ENCODE measurements around the gene PLCD1.

GRCh38 chr3:37980462-37981347, 48.7 kb downstream of the PLCD1 start:
- TF ChIP-seq, protein P1, sequence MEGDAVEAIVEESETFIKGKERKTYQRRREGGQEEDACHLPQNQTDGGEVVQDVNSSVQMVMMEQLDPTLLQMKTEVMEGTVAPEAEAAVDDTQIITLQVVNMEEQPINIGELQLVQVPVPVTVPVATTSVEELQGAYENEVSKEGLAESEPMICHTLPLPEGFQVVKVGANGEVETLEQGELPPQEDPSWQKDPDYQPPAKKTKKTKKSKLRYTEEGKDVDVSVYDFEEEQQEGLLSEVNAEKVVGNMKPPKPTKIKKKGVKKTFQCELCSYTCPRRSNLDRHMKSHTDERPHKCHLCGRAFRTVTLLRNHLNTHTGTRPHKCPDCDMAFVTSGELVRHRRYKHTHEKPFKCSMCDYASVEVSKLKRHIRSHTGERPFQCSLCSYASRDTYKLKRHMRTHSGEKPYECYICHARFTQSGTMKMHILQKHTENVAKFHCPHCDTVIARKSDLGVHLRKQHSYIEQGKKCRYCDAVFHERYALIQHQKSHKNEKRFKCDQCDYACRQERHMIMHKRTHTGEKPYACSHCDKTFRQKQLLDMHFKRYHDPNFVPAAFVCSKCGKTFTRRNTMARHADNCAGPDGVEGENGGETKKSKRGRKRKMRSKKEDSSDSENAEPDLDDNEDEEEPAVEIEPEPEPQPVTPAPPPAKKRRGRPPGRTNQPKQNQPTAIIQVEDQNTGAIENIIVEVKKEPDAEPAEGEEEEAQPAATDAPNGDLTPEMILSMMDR (IDR thresholded peaks at IDR 0.05) = no peak
- no peak for TF ChIP-seq ZFX (IDR thresholded peaks at IDR 0.05; ENCODE audit: borderline replicate concordance)
